Measurements from ENCODE around the gene ELOVL3.

GRCh38 chr10:102243309-102243708, 17.2 kb downstream of the ELOVL3 start:
- TF ChIP-seq CTCF (IDR thresholded peaks at IDR 0.05; ENCODE audit: low read length) (no peak), EZH2 (IDR thresholded peaks at IDR 0.05; ENCODE audit: borderline replicate concordance, low read length) (no peak)
